GM18870 (cell line): Measurements from ENCODE around the gene GRAMD1B.

Source experiments
- ATAC-seq: cut with Tn5 transposase; IDR thresholded peaks from one replicate; pipeline ENCODE4 v1.9.1; 2021; ENCODE audit warnings: moderate library complexity; ENCODE audit not compliant: unreplicated experiment

GRAMD1B gene

GRCh38 chr11:123473941-123474677 is 44.0 kb downstream of the GRAMD1B start:
- no peak for ATAC-seq

DNA sequence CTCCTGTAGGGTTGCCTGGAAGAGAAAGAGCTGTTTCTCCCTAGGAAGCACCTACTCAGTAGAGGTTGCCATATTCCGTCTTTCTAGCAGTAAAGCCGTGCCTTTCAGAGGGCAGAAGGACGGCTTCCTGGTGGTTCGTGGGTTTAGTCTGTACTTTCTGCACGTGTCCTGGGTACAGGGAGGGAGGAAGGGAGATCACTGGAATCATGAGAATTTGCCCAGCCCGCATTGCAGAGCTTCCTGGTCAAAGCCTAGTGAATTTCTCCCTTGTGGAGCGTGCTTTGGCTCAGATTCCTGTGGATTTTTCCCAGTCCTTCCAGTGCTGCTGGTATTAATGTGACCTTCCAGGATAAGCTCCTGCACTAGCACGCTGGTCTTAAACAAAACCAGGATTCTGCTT is 44.9 kb downstream of the GRAMD1B start:
- no peak for ATAC-seq

- no peak for ATAC-seq
These were observed 45.4 kb downstream of the GRAMD1B start for GRCh38 chr11:123475469-123475868.

- no peak for ATAC-seq
These were observed 47.3 kb downstream of the GRAMD1B start for GRCh38 chr11:123477205-123477907.

- no peak for ATAC-seq
These were observed 48.4 kb downstream of the GRAMD1B start for GRCh38 chr11:123478352-123478987.

- peak; percentile 74 for ATAC-seq
These were observed 49.2 kb downstream of the GRAMD1B start for GRCh38 chr11:123479048-123479837.

DNA sequence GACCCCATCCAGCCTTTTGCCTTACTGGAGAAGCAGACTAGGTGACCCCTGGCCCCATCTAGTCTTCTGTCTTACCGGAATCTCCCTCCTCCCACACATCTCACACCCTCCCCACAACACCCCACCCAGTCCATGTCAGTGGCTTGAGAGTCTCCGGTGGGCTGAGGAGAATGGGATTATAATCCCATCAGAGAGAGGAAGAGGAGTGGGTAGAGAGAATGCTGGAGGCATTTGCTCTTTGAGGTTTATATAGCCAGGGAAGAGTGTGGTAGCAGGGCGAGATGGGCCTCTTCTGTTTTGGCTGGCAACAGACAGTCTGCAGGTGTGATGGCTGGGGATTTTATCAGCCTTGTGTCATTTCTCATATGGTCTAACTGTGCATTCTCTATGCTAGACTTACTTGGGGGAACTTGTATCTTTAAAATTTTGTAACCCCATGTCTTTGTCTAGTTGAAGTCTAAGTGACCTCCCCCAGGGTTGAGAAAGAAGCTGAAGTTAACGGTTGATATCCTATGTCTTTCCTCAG is 50.3 kb downstream of the GRAMD1B start:
- no peak for ATAC-seq

GRCh38 chr11:123480882-123481281 is 50.8 kb downstream of the GRAMD1B start:
- ATAC-seq = no peak

- no peak for ATAC-seq
These were observed 51.6 kb downstream of the GRAMD1B start for GRCh38 chr11:123481640-123482039.

- ATAC-seq = no peak
These were observed 52.1 kb downstream of the GRAMD1B start for GRCh38 chr11:123482218-123482617.

- ATAC-seq = no peak
These were observed 53.0 kb downstream of the GRAMD1B start for GRCh38 chr11:123483058-123483457.

DNA sequence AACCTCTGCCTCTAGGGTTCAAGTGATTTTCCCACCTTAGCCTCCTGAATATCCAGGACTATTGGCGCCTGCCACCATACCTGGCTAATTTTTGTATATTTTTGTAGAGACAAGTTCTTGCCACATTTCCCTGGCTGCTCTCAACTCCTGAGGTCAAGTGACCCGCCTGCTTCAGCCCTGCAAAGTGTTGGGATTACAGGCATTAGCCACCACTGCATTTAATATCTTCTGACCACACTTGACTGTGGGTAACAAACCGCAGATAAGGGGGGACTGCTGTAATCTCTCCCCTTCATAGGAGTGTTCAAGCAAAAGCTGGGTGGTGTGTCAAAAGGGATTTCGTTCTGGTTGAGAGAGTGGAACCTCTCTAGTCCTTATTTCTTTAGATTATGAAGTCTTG is 53.4 kb downstream of the GRAMD1B start:
- no peak for ATAC-seq

DNA sequence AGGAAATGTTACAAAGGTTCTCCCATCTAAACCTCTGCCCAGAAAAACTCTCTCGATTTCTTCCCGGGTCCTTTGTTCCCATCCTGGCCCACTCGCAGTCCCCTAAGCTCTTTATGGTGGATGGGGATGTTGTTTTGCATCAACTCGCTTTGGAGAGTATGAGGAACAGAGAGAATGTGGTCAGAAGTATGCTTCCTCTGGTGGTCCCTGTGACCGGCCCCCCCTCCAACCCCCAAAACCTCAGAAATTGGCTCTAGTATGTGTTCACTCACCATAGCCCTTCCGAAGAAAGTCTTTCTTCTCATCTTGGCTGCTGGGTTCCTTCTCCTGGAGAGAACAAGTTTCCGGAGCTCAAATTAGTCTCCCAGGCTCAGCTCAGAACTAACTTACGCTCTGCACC is 54.4 kb downstream of the GRAMD1B start:
- ATAC-seq = no peak

GRCh38 chr11:123487157-123487744 is 57.2 kb downstream of the GRAMD1B start:
- no peak for ATAC-seq

- ATAC-seq = no peak
These were observed 60.5 kb downstream of the GRAMD1B start for GRCh38 chr11:123490527-123490926.

GRCh38 chr11:123491241-123491640 is 61.2 kb downstream of the GRAMD1B start:
- no peak for ATAC-seq

GRCh38 chr11:123493349-123494063 is 63.4 kb downstream of the GRAMD1B start:
- ATAC-seq = no peak

- no peak for ATAC-seq
These were observed 64.4 kb downstream of the GRAMD1B start for GRCh38 chr11:123494195-123495050.

GRCh38 chr11:123504401-123504800 is 74.3 kb downstream of the GRAMD1B start:
- ATAC-seq = no peak
